Brain microvascular endothelial cell (primary cell): ENCODE results near the gene TTC39C.
A peak's percentile ranks its signal among the peaks of the same experiment; 100 is the strongest.

Experiments used
- DNase-seq: peaks from one replicate; pipeline ENCODE4 v3.0.0-alpha.2; 2020
- H3K27ac ChIP-seq: fragments of 250-450 bp; sonication (Bioruptor Pico); 2 replicates; pipeline ENCODE4 v1.5.1; 2020; ENCODE audit warnings: mild to moderate bottlenecking, moderate library complexity
- H3K27me3 ChIP-seq: fragments of 250-450 bp; sonication (Bioruptor Pico); replicated peaks from 2 replicates; pipeline ENCODE4 v1.5.1; 2020; ENCODE audit warnings: mild to moderate bottlenecking
- H3K36me3 ChIP-seq: fragments of 250-450 bp; sonication (Bioruptor Pico); replicated peaks from 2 replicates; pipeline ENCODE4 v1.5.1; 2020; ENCODE audit warnings: mild to moderate bottlenecking
- H3K4me3 ChIP-seq: 2 replicates; pipeline ENCODE4 v1.5.1; 2011; ENCODE audit warnings: low read depth, mild to moderate bottlenecking, control low read depth, low read length, moderate library complexity
- CTCF ChIP-seq: IDR thresholded peaks from 2 replicates; pipeline ENCODE4 v1.5.1; 2011; ENCODE audit warnings: low read depth, mild to moderate bottlenecking, moderate library complexity, low read length, control low read depth, inconsistent platforms; ENCODE audit errors: missing control alignments
- in situ Hi-C: cut with HindIII; loops from 2 replicates; pipeline ENCODE4 v1.10.0; 2017; ENCODE audit warnings: low sequenced_read_pairs, low pct_ligation_motif_present

TTC39C gene

GRCh38 chr18:24128700-24129099 lies 114.1 kb downstream of the TTC39C start:
- Histone ChIP-seq H3K27me3 (no peaks in the 10 kb centered on the region), H3K36me3 (no peaks in the 10 kb centered on the region), H3K27ac (no peak overlapping the region), H3K4me3 (no peak overlapping the region)
- TF ChIP-seq CTCF = no peak
- DNase-seq = no peak
- in situ Hi-C loops = no loop called here

DNA sequence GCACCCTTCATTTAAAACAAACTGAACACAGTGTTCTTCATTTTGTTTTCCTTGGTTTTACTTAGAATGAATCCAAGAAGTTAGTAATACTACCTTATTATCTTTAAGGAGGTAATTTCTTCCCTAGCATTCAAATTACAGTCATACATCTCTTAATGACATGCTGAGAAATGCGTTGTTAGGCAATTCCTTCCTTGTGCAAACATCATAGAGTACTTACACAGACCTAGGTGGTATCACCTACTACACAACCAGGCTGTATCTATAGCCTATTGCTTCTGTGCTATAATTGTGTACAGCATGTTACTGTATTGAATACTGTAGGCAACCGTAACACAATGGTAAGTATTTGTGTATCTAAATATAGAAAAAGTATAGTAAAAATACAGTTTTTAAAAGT lies 115.9 kb downstream of the TTC39C start:
- in situ Hi-C loops = no loop called here
- H3K27ac ChIP-seq = no peak overlapping the region

GRCh38 chr18:24136967-24137373 lies 122.4 kb downstream of the TTC39C start:
- in situ Hi-C loops = no loop called here
- TF ChIP-seq CTCF = no peak
- Histone ChIP-seq H3K27me3 (no peaks in the 10 kb centered on the region), H3K4me3 (no peak overlapping the region), H3K36me3 (no peaks in the 10 kb centered on the region), H3K27ac (no peak overlapping the region)
- no peak for DNase-seq

More for the DNA sequence above, 115.9 kb downstream of the TTC39C start:
- H3K4me3 ChIP-seq = no peak overlapping the region
- H3K36me3 ChIP-seq = no peaks in the 10 kb centered on the region
- TF ChIP-seq CTCF = no peak
- no peak for DNase-seq
- no peaks in the 10 kb centered on the region for H3K27me3 ChIP-seq

- Histone ChIP-seq H3K27me3 (no peaks in the 10 kb centered on the region), H3K27ac (no peak overlapping the region), H3K4me3 (peak overlapping the region; percentile 74), H3K36me3 (no peaks in the 10 kb centered on the region)
- DNase-seq = no peak
- no peak for TF ChIP-seq CTCF
- in situ Hi-C loops = no loop called here
These were observed 123.8 kb downstream of the TTC39C start for GRCh38 chr18:24138409-24138788.

- DNase-seq = peak; percentile 78
- Histone ChIP-seq H3K36me3 (no peaks in the 10 kb centered on the region), H3K4me3 (peak within 1 kb of the TSS; percentile 74), H3K27ac (no peak within 1 kb of the TSS), H3K27me3 (no peaks in the 10 kb centered on the region)
- in situ Hi-C loops = no loop called here
- no peak for TF ChIP-seq CTCF
These were observed 124.4 kb downstream of the TTC39C start, which contains the start of gene CABYR for GRCh38 chr18:24138789-24139616. Gene CABYR (plus strand): TSS chr18:24139062. CDS start chr18:24143115, 4,053 bp downstream.

- no peak overlapping the region for H3K4me3 ChIP-seq
- no peak overlapping the region for H3K27ac ChIP-seq
- TF ChIP-seq CTCF = no peak
- H3K36me3 ChIP-seq = no peaks in the 10 kb centered on the region
- DNase-seq = no peak
- H3K27me3 ChIP-seq = no peaks in the 10 kb centered on the region
- in situ Hi-C loops = no loop called here
These were observed 126.1 kb downstream of the TTC39C start for GRCh38 chr18:24140697-24141096.
